Gastroesophageal sphincter (tissue), 4 donors: Measurements from ENCODE around the gene CELSR2. TPM values are rescaled to one million over a fixed set of nuclear protein-coding genes. Genes with fewer than 3 reads are reported as not detected.

Source experiments
- ATAC-seq: fragments of 150-250 bp; one replicate; pipeline ENCODE4 v1.9.1; 2016; ENCODE audit warnings: mild to moderate bottlenecking, moderate library complexity
- H3K27ac ChIP-seq, 4 donors: fragments of 200-600 bp; sonication (generic) in 3 of 4; 1 replicate in 3 of 4; 2 replicates in 1 of 4; pipeline ENCODE4 v1.5.1; 2016 to 2019
- H3K27me3 ChIP-seq: fragments of 200-600 bp; sonication (generic); one replicate; pipeline ENCODE4 v1.5.1; 2019
- H3K36me3 ChIP-seq, 2 donors: fragments of 200-600 bp; sonication (generic); one replicate each; pipeline ENCODE4 v1.5.1; 2019; ENCODE audit warnings: control low read depth in 1 of 2
- H3K4me1 ChIP-seq, 3 donors: fragments of 200-600 bp; sonication (generic); 1 replicate in 2 of 3; 2 replicates in 1 of 3; pipeline ENCODE4 v1.5.1; 2016 to 2019; ENCODE audit warnings: control low read depth in 2 of 3
- H3K4me3 ChIP-seq, 2 donors: fragments of 200-600 bp; sonication (generic); one replicate each; pipeline ENCODE4 v1.5.1; 2019; ENCODE audit warnings: mild to moderate bottlenecking in 1 of 2, moderate library complexity in 1 of 2
- H3K9me3 ChIP-seq, 3 donors: fragments of 200-600 bp; sonication (generic); one replicate each; pipeline ENCODE4 v1.5.1; 2017 to 2019; ENCODE audit warnings: control low read depth in 2 of 3
- CTCF ChIP-seq, 4 experiments: fragments of 200-600 bp in 2 of 4; fragments of 450-650 bp in 2 of 4; sonication (generic) in 1 of 4; IDR thresholded peaks; one replicate each; pipeline ENCODE4 v1.5.1; 2017 to 2019; ENCODE audit warnings: antibody characterized with exemption in 4 of 4, mild to moderate bottlenecking in 2 of 4, moderate library complexity in 2 of 4
- EP300 ChIP-seq: sonication (generic); formaldehyde crosslinking; IDR thresholded peaks from one replicate; pipeline ENCODE4 v1.6.1; 2017; ENCODE audit warnings: antibody characterized with exemption, mild to moderate bottlenecking
- POLR2A ChIP-seq, 2 donors: fragments of 450-650 bp; IDR thresholded peaks; one replicate each; pipeline ENCODE4 v1.6.1; 2017; ENCODE audit warnings: antibody characterized with exemption in 2 of 2, mild to moderate bottlenecking in 2 of 2, moderate library complexity in 1 of 2
- POLR2AphosphoS5 ChIP-seq: sonication (generic); formaldehyde crosslinking; IDR thresholded peaks from one replicate; pipeline ENCODE4 v1.6.1; 2017; ENCODE audit warnings: antibody characterized with exemption
- WGBS, 2 donors: methylation state at CpG; one replicate each; pipeline ENCODE4 v1.1.5; 2018; ENCODE audit warnings: low coverage in 1 of 2; 5-methylcytosine and 5-hydroxymethylcytosine counted together
- total RNA-seq, 4 donors: library from RNA; depleted of rRNA; stranded (reverse); fragments of >200 nt; gene quantifications; one replicate each; pipeline ENCODE4 v1.1.0, GENCODE V29; 2016

The CELSR2 gene
- total RNA-seq, 4 donors from 2014 or later, result 5.7 to 18.6 (median 9.1) TPM

DNA sequence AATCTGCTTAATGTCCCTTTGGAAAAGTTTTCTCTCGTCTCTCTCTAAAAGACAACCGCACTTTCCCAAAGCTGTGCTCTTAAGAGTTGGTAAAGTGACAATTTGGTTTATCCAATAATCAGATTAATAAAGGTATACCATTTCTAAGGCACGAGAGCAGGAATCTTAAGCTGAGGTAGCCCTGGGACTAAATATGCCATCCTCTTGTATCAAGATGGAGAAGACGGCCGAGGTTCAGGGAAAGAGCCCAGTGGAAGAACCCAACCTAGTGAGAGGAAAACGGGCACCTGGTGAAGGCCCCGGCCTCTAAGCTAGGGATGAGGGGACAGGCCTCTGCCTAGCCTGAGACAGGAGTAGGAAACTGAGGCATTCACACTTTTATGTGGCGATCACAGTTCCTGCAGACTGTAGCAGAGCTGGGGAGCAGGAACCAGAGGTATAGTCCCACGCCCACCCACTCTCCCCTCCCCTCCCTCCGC, 36.0 kb upstream of the CELSR2 start:
- peaks cover 0 to 36% (median 9%) of the 10 kb centered on the region in 3 donors for H3K4me1 ChIP-seq
- peak overlapping the region; percentile 69 to 70 for H3K4me3 ChIP-seq
- ATAC-seq, result no peak
- no peaks in the 10 kb centered on the region for H3K27me3 ChIP-seq
- peak overlapping the region; percentile 76 to 95 (median 91) for H3K27ac ChIP-seq
- no peak for TF ChIP-seq POLR2AphosphoS5
- no peak for TF ChIP-seq POLR2A (IDR thresholded peaks at IDR 0.05)
- TF ChIP-seq CTCF (IDR thresholded peaks at IDR 0.05), result no peak
- TF ChIP-seq EP300, result no peak
- 34 to 41% methylated on average over 5 to 7 of the region's 10 CpGs for WGBS, 2 donors
- peaks cover 0 to 9% of the 10 kb centered on the region in 2 donors for H3K36me3 ChIP-seq
- H3K9me3 ChIP-seq, result no peaks in the 10 kb centered on the region

- Histone ChIP-seq H3K36me3 (peaks cover 0 to 9% of the 10 kb centered on the region in 2 donors), H3K9me3 (no peaks in the 10 kb centered on the region), H3K4me3 (peak within 1 kb of the TSS; percentile 69 to 70), H3K27ac (peak within 1 kb of the TSS; percentile 76 to 95 (median 91)), H3K27me3 (no peaks in the 10 kb centered on the region), H3K4me1 (peaks cover 0 to 36% (median 9%) of the 10 kb centered on the region in 3 donors)
- WGBS, 2 donors, result 0% methylated on average over 15 to 31 of the region's 64 CpGs
- TF ChIP-seq EP300 (no peak), POLR2A (IDR thresholded peaks at IDR 0.05) (peak; percentile 80 to 87), POLR2AphosphoS5 (peak; percentile 98), CTCF (IDR thresholded peaks at IDR 0.05) (no peak)
- peak; percentile 95 for ATAC-seq
Observed at GRCh38 chr1:109213824-109214693, 35.3 kb upstream of the CELSR2 start, which contains the start of gene SARS1. SARS1 (plus strand) TSS chr1:109213918; CDS start chr1:109213993, 75 bp downstream.

GRCh38 chr1:109214695-109215623, 34.4 kb upstream of the CELSR2 start:
- H3K4me1 ChIP-seq, result peaks cover 0 to 36% (median 9%) of the 10 kb centered on the region in 3 donors
- 9 to 16% methylated on average over 7 to 11 of the region's 13 CpGs for WGBS, 2 donors
- peak; percentile 68 for ATAC-seq

GRCh38 chr1:109216662-109217061, 32.7 kb upstream of the CELSR2 start:
- H3K4me3 ChIP-seq, result no peak overlapping the region
- TF ChIP-seq POLR2A (IDR thresholded peaks at IDR 0.05), result no peak
- no peak for TF ChIP-seq EP300
- TF ChIP-seq CTCF (IDR thresholded peaks at IDR 0.05), result no peak
- no peak for TF ChIP-seq POLR2AphosphoS5
- WGBS, 2 donors, result 88 to 96% methylated on average over 3 to 4 of the region's 4 CpGs
- peaks cover 0 to 15% of the 10 kb centered on the region in 2 donors for H3K36me3 ChIP-seq
- H3K4me1 ChIP-seq, result peaks cover 0 to 45% (median 9%) of the 10 kb centered on the region in 3 donors
- peak overlapping the region in 2 of 4 donors; percentile 14 to 39 for H3K27ac ChIP-seq
- no peaks in the 10 kb centered on the region for H3K27me3 ChIP-seq
- no peak for ATAC-seq
- H3K9me3 ChIP-seq, result no peaks in the 10 kb centered on the region

More at GRCh38 chr1:109214695-109215623, 34.4 kb upstream of the CELSR2 start:
- H3K27me3 ChIP-seq, result no peaks in the 10 kb centered on the region
- peaks cover 0 to 9% of the 10 kb centered on the region in 2 donors for H3K36me3 ChIP-seq
- peak overlapping the region; percentile 69 to 70 for H3K4me3 ChIP-seq
- H3K27ac ChIP-seq, result peak overlapping the region; percentile 76 to 95 (median 91)
- H3K9me3 ChIP-seq, result no peaks in the 10 kb centered on the region
- TF ChIP-seq EP300 (no peak), POLR2AphosphoS5 (peak; percentile 55), CTCF (IDR thresholded peaks at IDR 0.05) (no peak), POLR2A (IDR thresholded peaks at IDR 0.05) (peak in 1 of 2 donors; percentile 2)
